ENCODE results near the gene INHA.

DNA sequence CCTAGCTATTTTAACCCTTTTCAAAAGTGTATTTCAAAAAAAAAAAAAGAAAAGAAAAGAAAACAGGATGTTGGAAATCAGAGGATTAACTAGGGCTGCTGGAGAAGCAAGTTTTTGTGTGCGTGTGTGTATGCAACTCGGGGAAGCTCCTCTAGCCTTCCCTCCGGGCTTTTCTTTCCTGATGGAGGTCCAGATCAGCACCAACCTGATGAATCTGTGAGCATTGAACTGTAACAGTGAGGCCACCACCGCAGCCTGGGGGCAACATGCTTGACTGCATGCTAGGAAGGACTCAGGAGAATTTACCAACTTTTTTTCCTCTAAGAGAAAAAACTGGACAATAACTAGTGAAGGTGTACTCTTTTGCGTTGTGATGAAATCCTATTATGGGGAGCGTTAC lies 3.1 kb upstream of the INHA start:
- TF ChIP-seq, protein P1, sequence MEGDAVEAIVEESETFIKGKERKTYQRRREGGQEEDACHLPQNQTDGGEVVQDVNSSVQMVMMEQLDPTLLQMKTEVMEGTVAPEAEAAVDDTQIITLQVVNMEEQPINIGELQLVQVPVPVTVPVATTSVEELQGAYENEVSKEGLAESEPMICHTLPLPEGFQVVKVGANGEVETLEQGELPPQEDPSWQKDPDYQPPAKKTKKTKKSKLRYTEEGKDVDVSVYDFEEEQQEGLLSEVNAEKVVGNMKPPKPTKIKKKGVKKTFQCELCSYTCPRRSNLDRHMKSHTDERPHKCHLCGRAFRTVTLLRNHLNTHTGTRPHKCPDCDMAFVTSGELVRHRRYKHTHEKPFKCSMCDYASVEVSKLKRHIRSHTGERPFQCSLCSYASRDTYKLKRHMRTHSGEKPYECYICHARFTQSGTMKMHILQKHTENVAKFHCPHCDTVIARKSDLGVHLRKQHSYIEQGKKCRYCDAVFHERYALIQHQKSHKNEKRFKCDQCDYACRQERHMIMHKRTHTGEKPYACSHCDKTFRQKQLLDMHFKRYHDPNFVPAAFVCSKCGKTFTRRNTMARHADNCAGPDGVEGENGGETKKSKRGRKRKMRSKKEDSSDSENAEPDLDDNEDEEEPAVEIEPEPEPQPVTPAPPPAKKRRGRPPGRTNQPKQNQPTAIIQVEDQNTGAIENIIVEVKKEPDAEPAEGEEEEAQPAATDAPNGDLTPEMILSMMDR (IDR thresholded peaks at IDR 0.05): no peak
- no peak for TF ChIP-seq POLR2A (IDR thresholded peaks at IDR 0.05)
